OCI-LY7 (cell line): Measurements from ENCODE around the gene FKBP1B. TPM values are rescaled to one million over a fixed set of nuclear protein-coding genes. Genes with fewer than 3 reads are reported as not detected.

Experiments
- BruUV-seq: library from RNA; stranded (reverse); fragments of 400-500 nt; replicated peaks from 2 replicates; lab custom pipeline; 2021; lab: Mats Ljungman, UMichigan
- CTCF ChIA-PET: fragments of 300-600 bp; sonication (Branson Sonifier 250); formaldehyde crosslinking; loops from one replicate; lab custom pipeline; 2022; ENCODE audit warnings: antibody characterized with exemption; ENCODE audit not compliant: unreplicated experiment; lab: Charles Lee
- POLR2A ChIA-PET: fragments of 300-600 bp; sonication (Branson Sonifier 250); formaldehyde crosslinking; loops from one replicate; lab custom pipeline; 2022; ENCODE audit warnings: antibody characterized with exemption; lab: Charles Lee
- DNase-seq: peaks from one replicate; pipeline ENCODE4 v3.0.0-alpha.2; 2015; ENCODE audit warnings: low spot score
- H2AFZ ChIP-seq: fragments of 200-600 bp; sonication (generic), shearing (Covaris generic); 2 replicates; pipeline ENCODE4 v1.6.1; 2014; ENCODE audit warnings: mild to moderate bottlenecking, antibody characterized with exemption, low read length, moderate library complexity
- H3K27ac ChIP-seq: fragments of 200-600 bp; sonication (generic); 2 replicates; pipeline ENCODE4 v1.5.1; 2014; ENCODE audit warnings: mixed run types, low read depth, mild to moderate bottlenecking, moderate library complexity, low read length, inconsistent platforms; ENCODE audit not compliant: poor library complexity, severe bottlenecking
- H3K36me3 ChIP-seq: fragments of 200-600 bp; sonication (generic); 2 replicates; pipeline ENCODE4 v1.6.1; 2014; ENCODE audit warnings: mild to moderate bottlenecking, antibody characterized with exemption, low read length, moderate library complexity, mixed read lengths; ENCODE audit not compliant: insufficient read depth
- H3K4me1 ChIP-seq: fragments of 200-600 bp; sonication (generic); 2 replicates; pipeline ENCODE4 v1.5.1; 2014; ENCODE audit warnings: mild to moderate bottlenecking, low read length; ENCODE audit not compliant: insufficient read depth, poor library complexity, severe bottlenecking
- H3K4me2 ChIP-seq: fragments of 200-600 bp; sonication (generic); 2 replicates; pipeline ENCODE4 v1.6.1; 2014; ENCODE audit warnings: mild to moderate bottlenecking, low read length
- H3K4me3 ChIP-seq: fragments of 200-600 bp; sonication (generic); 2 replicates; pipeline ENCODE4 v1.5.1; 2014; ENCODE audit warnings: mild to moderate bottlenecking, low read depth, low read length; ENCODE audit not compliant: poor library complexity, severe bottlenecking
- H3K79me2 ChIP-seq: fragments of 200-600 bp; sonication (generic); 2 replicates; pipeline ENCODE4 v1.6.1; 2016; ENCODE audit warnings: low read depth, mild to moderate bottlenecking, low read length, moderate library complexity, mixed read lengths; ENCODE audit not compliant: insufficient read depth
- H3K9me2 ChIP-seq: fragments of 200-600 bp; sonication (generic); 2 replicates; pipeline ENCODE4 v1.6.1; 2016; ENCODE audit warnings: mild to moderate bottlenecking, low read length, mixed read lengths; ENCODE audit not compliant: insufficient read depth
- H3K9me3 ChIP-seq: fragments of 200-600 bp; sonication (generic); 2 replicates; pipeline ENCODE4 v1.6.1; 2014; ENCODE audit warnings: mild to moderate bottlenecking, mixed run types, low read length, mixed read lengths
- H4K20me1 ChIP-seq: fragments of 200-600 bp; sonication (generic); 2 replicates; pipeline ENCODE4 v1.6.1; 2014; ENCODE audit warnings: mild to moderate bottlenecking, antibody characterized with exemption, low read length, moderate library complexity, mixed read lengths; ENCODE audit not compliant: insufficient read depth
- EZH2phosphoT487 ChIP-seq: fragments of 200-600 bp; sonication (generic); IDR thresholded peaks from 2 replicates; pipeline ENCODE4 v1.6.1; 2018; ENCODE audit warnings: low read depth, borderline replicate concordance, mild to moderate bottlenecking, mixed run types, antibody characterized with exemption, low read length, moderate library complexity, mixed read lengths
- intact Hi-C: fragments of 100-400 bp; cut with micrococcal nuclease; formaldehyde crosslinking; loops from one replicate; pipeline ENCODE4 v1.10.0; 2022; ENCODE audit not compliant: unreplicated experiment
- total RNA-seq, 2 experiments: library from RNA; depleted of rRNA in 1 of 2; stranded (reverse); fragments of >200 nt in 1 of 2; shearing (Covaris generic) in 1 of 2; gene quantifications; 2 replicates each; pipeline ENCODE4 v1.2.3, GENCODE V29; 2014 to 2022
- TF ChIP-seq, protein P1 (sequence below): fragments of 200-600 bp; sonication (generic); conservative IDR thresholded peaks from 2 replicates; pipeline ENCODE4 v1.5.1; 2014; ENCODE audit warnings: mild to moderate bottlenecking, antibody characterized with exemption, low read length, moderate library complexity, mixed read lengths

FKBP1B gene
- total RNA-seq, 2 experiments from 2014 or later, result 1.5 to 3.2 TPM

DNA sequence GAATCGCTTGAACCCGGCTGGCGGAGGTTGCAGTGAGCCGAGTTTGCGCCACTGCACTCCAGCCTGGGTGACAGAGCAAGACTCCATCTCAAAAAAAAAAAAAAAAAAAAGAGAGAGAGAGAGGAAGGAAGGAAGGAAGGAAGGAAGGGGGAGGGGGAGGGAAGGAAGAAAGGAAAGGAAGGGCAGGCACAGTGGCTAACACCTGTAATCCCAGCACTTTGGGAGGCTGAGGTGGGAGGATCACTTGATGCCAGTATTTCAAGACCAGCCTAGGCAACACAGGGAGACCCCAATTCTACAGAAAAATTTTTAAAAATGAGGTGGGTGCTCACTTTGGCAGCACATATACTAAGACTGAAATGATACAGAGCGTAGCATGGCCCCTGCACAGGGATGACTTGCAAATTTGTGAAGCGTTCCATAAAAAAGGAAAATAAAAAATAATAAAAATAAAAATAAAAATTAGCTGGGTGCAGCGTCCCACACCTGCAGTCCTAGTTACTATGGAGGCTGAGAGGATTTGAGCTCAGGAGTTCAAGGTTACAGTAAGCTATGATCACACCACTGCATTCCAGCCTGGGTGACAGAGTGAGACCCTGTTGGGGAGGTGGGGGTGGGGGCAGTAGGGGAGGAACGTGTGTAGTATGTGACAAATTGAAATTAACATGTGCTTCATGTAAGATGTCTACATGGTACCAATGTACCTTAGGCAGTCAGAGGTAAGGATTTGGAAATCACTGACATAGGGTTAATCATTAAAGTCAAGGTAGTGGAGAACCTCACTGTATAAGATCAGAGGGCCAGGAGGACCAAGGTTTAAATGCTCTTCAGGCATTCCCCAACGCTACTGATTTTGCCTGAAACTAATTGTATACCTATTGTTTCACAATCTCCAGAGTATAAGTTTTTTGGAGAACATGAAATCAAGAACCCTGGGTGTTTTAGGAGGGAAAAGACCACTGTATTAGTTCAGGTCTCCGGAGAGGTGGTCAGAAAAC, 3.7 kb upstream of the FKBP1B start:
- Histone ChIP-seq H3K4me3 (peak overlapping the region; percentile 85), H2AFZ (peak overlapping the region; percentile 89; the same call in 1 of the 2 replicates), H3K9me2 (no peaks in the 10 kb centered on the region), H4K20me1 (peaks cover 3% of the 10 kb centered on the region; the same call in 1 of the 2 replicates), H3K4me1 (peaks cover 24% of the 10 kb centered on the region), H3K79me2 (peaks cover 20% of the 10 kb centered on the region), H3K9me3 (no peaks in the 10 kb centered on the region), H3K36me3 (no peaks in the 10 kb centered on the region), H3K27ac (no peak overlapping the region), H3K4me2 (peak overlapping the region; percentile 99)
- intact Hi-C loops, result loop anchor here (5.0 kb wide), 1 partner anchor 119 kb away; the partner anchor contains the start of gene ATAD2B
- DNase-seq, result no peak
- CTCF ChIA-PET, result interaction anchor here (0.6 to 1.2 kb wide), 2 partner anchors 12 to 21 kb away, joined by 3 to 15 read pairs; no protein-coding TSS in a partner anchor
- TF ChIP-seq, protein P1, sequence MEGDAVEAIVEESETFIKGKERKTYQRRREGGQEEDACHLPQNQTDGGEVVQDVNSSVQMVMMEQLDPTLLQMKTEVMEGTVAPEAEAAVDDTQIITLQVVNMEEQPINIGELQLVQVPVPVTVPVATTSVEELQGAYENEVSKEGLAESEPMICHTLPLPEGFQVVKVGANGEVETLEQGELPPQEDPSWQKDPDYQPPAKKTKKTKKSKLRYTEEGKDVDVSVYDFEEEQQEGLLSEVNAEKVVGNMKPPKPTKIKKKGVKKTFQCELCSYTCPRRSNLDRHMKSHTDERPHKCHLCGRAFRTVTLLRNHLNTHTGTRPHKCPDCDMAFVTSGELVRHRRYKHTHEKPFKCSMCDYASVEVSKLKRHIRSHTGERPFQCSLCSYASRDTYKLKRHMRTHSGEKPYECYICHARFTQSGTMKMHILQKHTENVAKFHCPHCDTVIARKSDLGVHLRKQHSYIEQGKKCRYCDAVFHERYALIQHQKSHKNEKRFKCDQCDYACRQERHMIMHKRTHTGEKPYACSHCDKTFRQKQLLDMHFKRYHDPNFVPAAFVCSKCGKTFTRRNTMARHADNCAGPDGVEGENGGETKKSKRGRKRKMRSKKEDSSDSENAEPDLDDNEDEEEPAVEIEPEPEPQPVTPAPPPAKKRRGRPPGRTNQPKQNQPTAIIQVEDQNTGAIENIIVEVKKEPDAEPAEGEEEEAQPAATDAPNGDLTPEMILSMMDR, result no peak
- no peak for TF ChIP-seq EZH2phosphoT487
- POLR2A ChIA-PET, result interaction anchor here (0.6 to 0.7 kb wide), 2 partner anchors 28 to 31 kb away, joined by 3 to 8 read pairs; partner anchors contain the start of gene SF3B6
- BruUV-seq, result no TSS peak

DNA sequence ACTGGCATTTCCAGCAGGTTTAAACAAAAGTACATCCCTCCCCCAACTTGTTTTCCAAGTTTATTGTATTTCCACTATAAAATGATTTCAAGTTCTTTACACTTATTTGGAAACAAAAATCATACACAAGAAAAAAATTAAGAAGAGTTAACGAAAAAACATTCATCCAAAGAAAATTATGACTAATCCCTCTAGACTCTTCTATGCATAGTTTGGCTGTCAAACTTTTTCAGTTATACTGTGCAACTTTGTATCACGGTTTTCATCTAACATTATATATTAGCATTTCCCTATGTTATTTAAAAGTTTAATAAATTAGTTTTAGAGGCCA, 3.0 kb upstream of the FKBP1B start:
- TF ChIP-seq, protein P1, result no peak
- no peak for TF ChIP-seq EZH2phosphoT487
- intact Hi-C loops, result loop anchor here (5.0 kb wide), 1 partner anchor 119 kb away; the partner anchor contains the start of gene ATAD2B
- DNase-seq, result no peak
- Histone ChIP-seq H3K4me1 (peaks cover 24% of the 10 kb centered on the region), H3K79me2 (peaks cover 20% of the 10 kb centered on the region), H3K9me2 (no peaks in the 10 kb centered on the region), H3K4me3 (peak overlapping the region; percentile 85), H2AFZ (peak overlapping the region; percentile 89; the same call in 1 of the 2 replicates), H3K4me2 (peak overlapping the region; percentile 99), H4K20me1 (peaks cover 3% of the 10 kb centered on the region; the same call in 1 of the 2 replicates), H3K36me3 (no peaks in the 10 kb centered on the region), H3K9me3 (no peaks in the 10 kb centered on the region), H3K27ac (no peak overlapping the region)
- POLR2A ChIA-PET, result interaction anchor here (0.6 to 1.8 kb wide), 9 partner anchors 10 to 331 kb away, joined by 3 to 9 read pairs (median 5); no protein-coding TSS in a partner anchor
- TSS peak; percentile 72 for BruUV-seq
- CTCF ChIA-PET, result interaction anchor here (1.2 to 1.4 kb wide), 2 partner anchors 13 kb away, joined by 3 read pairs; no protein-coding TSS in a partner anchor
